Effector CD8-positive, alpha-beta T cell (primary cell): Measurements from ENCODE around the gene MAK.
"Not testable (repeated sequence)": the region's sequence is repeated elsewhere in the genome, so short reads cannot be mapped to it uniquely, and the experiment has no call there.

Experiments used
- DNase-seq: peaks from one replicate; lab custom pipeline; 2025; lab: John Stamatoyannopoulos, UW
- total RNA-seq, 4 experiments: gene quantifications; one replicate each; lab custom pipeline; 2026; lab: John Stamatoyannopoulos, UW

The MAK gene
- total RNA-seq: 0 to 1.4 (median 0.10) reads per million in 4 experiments

GRCh38 chr6:10837995-10838793 lies at the start of gene MAK:
TSS of gene MAK (minus strand) at chr6:10838539. CDS start at chr6:10830648, 7,891 bp downstream.
- DNase-seq: peak; percentile 77

GRCh38 chr6:10886691-10887502 lies 48.6 kb upstream of the MAK start, which contains the start of gene SYCP2L:
TSS of gene SYCP2L (plus strand) at chr6:10887052. CDS start at chr6:10887127, 75 bp downstream.
- no peak for DNase-seq

- DNase-seq: not testable (repeated sequence)
Observed at GRCh38 chr6:10886365-10886690, 48.0 kb upstream of the MAK start.

- no peak for DNase-seq
Observed at GRCh38 chr6:10884245-10884972, 46.1 kb upstream of the MAK start.

GRCh38 chr6:10883312-10884244 lies 45.2 kb upstream of the MAK start:
- DNase-seq: no peak

- DNase-seq: no peak
Observed at GRCh38 chr6:10882657-10883171, 44.4 kb upstream of the MAK start.

- not testable (repeated sequence) for DNase-seq
Observed at GRCh38 chr6:10882253-10882630, 43.9 kb upstream of the MAK start.

GRCh38 chr6:10880366-10880765 lies 42.0 kb upstream of the MAK start:
- no peak for DNase-seq

GRCh38 chr6:10877871-10878270 lies 39.5 kb upstream of the MAK start:
- DNase-seq: no peak

GRCh38 chr6:10877012-10877411 lies 38.7 kb upstream of the MAK start:
- DNase-seq: no peak

- DNase-seq: no peak
Observed at GRCh38 chr6:10875026-10875425, 36.7 kb upstream of the MAK start.

GRCh38 chr6:10874207-10874606 lies 35.9 kb upstream of the MAK start:
- no peak for DNase-seq

- no peak for DNase-seq
Observed at GRCh38 chr6:10873374-10873773, 35.0 kb upstream of the MAK start.

GRCh38 chr6:10867952-10868351 lies 29.6 kb upstream of the MAK start:
- no peak for DNase-seq

GRCh38 chr6:10866709-10867108 lies 28.4 kb upstream of the MAK start:
- DNase-seq: not testable (repeated sequence)

- DNase-seq: not testable (repeated sequence)
Observed at GRCh38 chr6:10863031-10863430, 24.7 kb upstream of the MAK start.

GRCh38 chr6:10862361-10862760 lies 24.0 kb upstream of the MAK start:
- DNase-seq: no peak

- no peak for DNase-seq
Observed at GRCh38 chr6:10861086-10861485, 22.7 kb upstream of the MAK start.

GRCh38 chr6:10857259-10857658 lies 18.9 kb upstream of the MAK start:
- no peak for DNase-seq

GRCh38 chr6:10854922-10855632 lies 16.7 kb upstream of the MAK start:
- DNase-seq: no peak
